H1 (cell line): ENCODE data around the gene GLRB. TPM values are rescaled to one million over a fixed set of nuclear protein-coding genes. Genes with fewer than 3 reads are reported as not detected.

Source experiments
- CTCF ChIA-PET: fragments of 300-600 bp; sonication (Branson Sonifier 250); formaldehyde crosslinking; loops from one replicate; lab custom pipeline; 2021; ENCODE audit not compliant: partially characterized antibody; lab: Charles Lee
- POLR2A ChIA-PET: fragments of 300-600 bp; sonication (Branson Sonifier 250); formaldehyde crosslinking; loops from one replicate; lab custom pipeline; 2021; ENCODE audit warnings: inconsistent platforms; ENCODE audit not compliant: partially characterized antibody; lab: Charles Lee
- DNase-seq, 2 experiments: peaks; one replicate each; pipeline versions ENCODE4 v3.0.0 to v3.0.0-alpha.2; 2010 to 2022; ENCODE audit warnings: low spot score in 2 of 2, low read depth in 1 of 2, mixed read lengths in 1 of 2
- FAIRE-seq: peaks from 2 replicates; lab custom pipeline; 2011; peaks lifted over from hg19 to GRCh38; lab: Jason Lieb, UNC
- H2AFZ ChIP-seq: 2 replicates; pipeline ENCODE4 v1.8.1; 2012; ENCODE audit warnings: low read length, inconsistent platforms
- H2AK5ac ChIP-seq: 2 replicates; pipeline ENCODE4 v1.6.1; 2013; ENCODE audit warnings: low read depth, low read length
- H2BK120ac ChIP-seq: replicated peaks from 2 replicates; pipeline ENCODE3; 2013; ENCODE audit warnings: low read depth, low read length, inconsistent platforms
- H2BK12ac ChIP-seq: 2 replicates; pipeline ENCODE4 v1.6.1; 2013; ENCODE audit warnings: low read depth, low read length
- H2BK15ac ChIP-seq: 2 replicates; pipeline ENCODE4 v1.6.1; 2013; ENCODE audit warnings: low read length
- H2BK20ac ChIP-seq: 2 replicates; pipeline ENCODE4 v1.6.1; 2013; ENCODE audit warnings: low read length
- H2BK5ac ChIP-seq: 2 replicates; pipeline ENCODE4 v1.6.1; 2013; ENCODE audit warnings: low read depth, low read length
- H3K14ac ChIP-seq: 2 replicates; pipeline ENCODE4 v1.6.1; 2013; ENCODE audit warnings: inconsistent platforms; ENCODE audit not compliant: insufficient read length
- H3K18ac ChIP-seq: 2 replicates; pipeline ENCODE4 v1.6.1; 2013; ENCODE audit warnings: low read length; ENCODE audit errors: extremely low read depth
- H3K23ac ChIP-seq: 2 replicates; pipeline ENCODE4 v1.6.1; 2013; ENCODE audit warnings: inconsistent platforms; ENCODE audit not compliant: insufficient read length
- H3K23me2 ChIP-seq: 2 replicates; pipeline ENCODE4 v1.6.1; 2013; ENCODE audit warnings: low read depth, low read length
- H3K27ac ChIP-seq: 2 replicates; pipeline ENCODE4 v1.6.1; 2011; ENCODE audit warnings: low read depth, low read length, inconsistent platforms
- H3K27me3 ChIP-seq, 4 experiments: replicated peaks in 1 of 4; 1 replicate in 1 of 4; 2 replicates in 3 of 4; pipeline versions ENCODE4 v1.6.1 to v1.8.1; 2011 to 2013; ENCODE audit warnings: low read length in 3 of 4, mild to moderate bottlenecking in 3 of 4, inconsistent platforms in 2 of 4, mixed read lengths in 2 of 4, moderate library complexity in 1 of 4; ENCODE audit not compliant: control insufficient read depth in 3 of 4, insufficient read depth in 3 of 4; ENCODE audit errors: extremely low read depth in 1 of 4
- H3K36me3 ChIP-seq, 4 experiments: 2 replicates each; pipeline versions ENCODE4 v1.6.1 to v1.8.1; 2011 to 2013; ENCODE audit warnings: mild to moderate bottlenecking in 4 of 4, low read length in 3 of 4, moderate library complexity in 2 of 4, control low read depth in 1 of 4, inconsistent platforms in 1 of 4; ENCODE audit not compliant: insufficient read depth in 4 of 4, control insufficient read depth in 2 of 4
- H3K4ac ChIP-seq: replicated peaks from 2 replicates; pipeline ENCODE3; 2013; ENCODE audit warnings: low read length, low read depth, mixed read lengths, inconsistent platforms; ENCODE audit not compliant: insufficient read length
- H3K4me1 ChIP-seq, 4 experiments: replicated peaks in 1 of 4; 1 replicate in 1 of 4; 2 replicates in 3 of 4; pipeline versions ENCODE4 v1.6.1 to v1.8.1; 2011 to 2013; ENCODE audit warnings: low read length in 3 of 4, inconsistent platforms in 2 of 4, mixed read lengths in 1 of 4; ENCODE audit not compliant: insufficient read depth in 4 of 4, control insufficient read depth in 3 of 4
- H3K4me2 ChIP-seq, 2 experiments: 2 replicates each; pipeline versions ENCODE4 v1.6.1 to v1.8.1; 2011 to 2013; ENCODE audit warnings: low read depth in 2 of 2, low read length in 2 of 2, control low read depth in 1 of 2, inconsistent platforms in 1 of 2, mild to moderate bottlenecking in 1 of 2; ENCODE audit not compliant: insufficient read depth in 1 of 2
- H3K4me3 ChIP-seq, 4 experiments: fragments of 200-600, 300-600 bp in 1 of 4; sonication (generic), shearing (Covaris generic), sonication (Bioruptor Twin) in 1 of 4; 2 replicates each; pipeline versions ENCODE4 v1.5.1 to v1.8.1; 2011 to 2016; ENCODE audit warnings: low read length in 4 of 4, low read depth in 3 of 4, control low read depth in 2 of 4, inconsistent platforms in 2 of 4, mild to moderate bottlenecking in 2 of 4, mixed read lengths in 1 of 4, moderate library complexity in 1 of 4; ENCODE audit not compliant: insufficient read depth in 2 of 4; ENCODE audit errors: extremely low read depth in 1 of 4
- H3K56ac ChIP-seq: replicated peaks from 2 replicates; pipeline ENCODE3; 2013; ENCODE audit warnings: low read depth, mild to moderate bottlenecking, mixed read lengths, low read length, inconsistent platforms; ENCODE audit not compliant: insufficient read length
- H3K79me1 ChIP-seq: 2 replicates; pipeline ENCODE4 v1.6.1; 2013; ENCODE audit warnings: low read depth, low read length, control low read depth
- H3K79me2 ChIP-seq, 2 experiments: 2 replicates each; pipeline versions ENCODE4 v1.6.1 to v1.8.1; 2012 to 2013; ENCODE audit warnings: low read length in 2 of 2, mild to moderate bottlenecking in 2 of 2, inconsistent platforms in 1 of 2; ENCODE audit not compliant: insufficient read depth in 2 of 2, control insufficient read depth in 1 of 2
- H3K9ac ChIP-seq, 4 experiments: replicated peaks in 1 of 4; 1 replicate in 1 of 4; 2 replicates in 3 of 4; pipeline versions ENCODE4 v1.6.1 to v1.8.1; 2011 to 2013; ENCODE audit warnings: low read depth in 3 of 4, low read length in 3 of 4, control low read depth in 2 of 4, mild to moderate bottlenecking in 2 of 4, moderate library complexity in 2 of 4, inconsistent platforms in 1 of 4; ENCODE audit errors: extremely low read depth in 1 of 4
- H3K9me3 ChIP-seq, 2 experiments: 2 replicates each; pipeline versions ENCODE4 v1.6.1 to v1.8.1; 2012 to 2013; ENCODE audit warnings: mild to moderate bottlenecking in 2 of 2, moderate library complexity in 2 of 2, control low read depth in 1 of 2, inconsistent platforms in 1 of 2, low read depth in 1 of 2, low read length in 1 of 2, mixed read lengths in 1 of 2; ENCODE audit not compliant: insufficient read depth in 2 of 2
- H4K20me1 ChIP-seq, 2 experiments: replicated peaks in 1 of 2; 2 replicates each; pipeline versions ENCODE3 to v1.8.1; 2011 to 2013; ENCODE audit warnings: inconsistent platforms in 2 of 2, low read length in 2 of 2, mild to moderate bottlenecking in 1 of 2; ENCODE audit not compliant: insufficient read depth in 2 of 2, control insufficient read depth in 1 of 2
- H4K5ac ChIP-seq: 2 replicates; pipeline ENCODE4 v1.6.1; 2013; ENCODE audit warnings: low read length, low read depth, mixed read lengths, inconsistent platforms; ENCODE audit not compliant: insufficient read length
- H4K8ac ChIP-seq: 2 replicates; pipeline ENCODE4 v1.8.0; 2013; ENCODE audit warnings: mild to moderate bottlenecking, moderate library complexity, low read length, inconsistent platforms; ENCODE audit not compliant: insufficient read depth; ENCODE audit errors: extremely low read depth
- H4K91ac ChIP-seq: replicated peaks from 2 replicates; pipeline ENCODE3; 2013; ENCODE audit warnings: low read length, mixed read lengths, inconsistent platforms; ENCODE audit not compliant: insufficient read length
- CREB1 ChIP-seq: IDR thresholded peaks from 2 replicates; pipeline ENCODE4 v1.6.1; 2012; ENCODE audit warnings: inconsistent platforms
- GTF2F1 ChIP-seq: IDR thresholded peaks from 2 replicates; pipeline ENCODE4 v1.6.1; 2012; ENCODE audit warnings: low read depth, low read length, improper control_type of control experiment, borderline replicate concordance
- JUN ChIP-seq: IDR thresholded peaks from 2 replicates; pipeline ENCODE4 v1.6.1; 2011; ENCODE audit warnings: low read depth, mild to moderate bottlenecking, improper control_type of control experiment, low read length
- NANOG ChIP-seq: IDR thresholded peaks from 2 replicates; pipeline ENCODE4 v1.6.1; 2011; ENCODE audit warnings: low read length, low read depth, mild to moderate bottlenecking, inconsistent platforms; ENCODE audit not compliant: insufficient read depth, poor library complexity, severe bottlenecking
- RAD21 ChIP-seq, 2 experiments: IDR thresholded peaks in 1 of 2; conservative IDR thresholded peaks in 1 of 2; 2 replicates each; pipeline ENCODE4 v1.6.1; 2011; ENCODE audit warnings: low read depth in 2 of 2, low read length in 2 of 2, improper control_type of control experiment in 1 of 2, inconsistent platforms in 1 of 2, mild to moderate bottlenecking in 1 of 2, moderate library complexity in 1 of 2
- SRF ChIP-seq: IDR thresholded peaks from 2 replicates; pipeline ENCODE4 v1.6.1; 2011; ENCODE audit warnings: mild to moderate bottlenecking, low read depth, low read length, moderate library complexity
- YY1 ChIP-seq: IDR thresholded peaks from 2 replicates; pipeline ENCODE4 v1.6.1; 2011; ENCODE audit warnings: low read depth, mild to moderate bottlenecking, low read length
- WGBS, 2 experiments: shearing (Covaris generic) in 1 of 2; methylation state at CpG; one replicate each; pipeline versions ENCODE4 v1.1.6 to v1.1.7; 2013 to 2015; ENCODE audit warnings: low lambda C conversion rate in 2 of 2, mixed read lengths in 2 of 2, inconsistent platforms in 1 of 2, low coverage in 1 of 2, missing lambda C conversion rate in 1 of 2; ENCODE audit not compliant: insufficient replicate concordance in 2 of 2, insufficient coverage in 1 of 2, insufficient read length in 1 of 2; ENCODE audit errors: extremely low coverage in 1 of 2, missing lambda C conversion rate in 1 of 2; 5-methylcytosine and 5-hydroxymethylcytosine counted together
- polyA plus RNA-seq, 7 experiments: library from polyadenylated mRNA; depleted of rRNA in 3 of 7; stranded (reverse) in 5 of 7; unstranded in 2 of 7; fragments of >200 nt in 5 of 7; fragments of 200-250 nt in 2 of 7; gene quantifications; 1 replicate in 5 of 7; 2 replicates in 1 of 7; 4 replicates in 1 of 7; pipeline versions ENCODE4 v1.2.1 to v1.2.3, GENCODE V29; 2011 to 2013; ENCODE audit warnings: missing spikeins in 2 of 7, mixed read lengths in 2 of 7
- total RNA-seq: library from RNA; stranded (reverse); fragmentation: NEBNext Ultra II Directional; extraction: Animal tissue kit (Norgen Biotek cat#: 25700); gene quantifications from 2 replicates; pipeline ENCODE4 v1.2.1, GENCODE V29; 2021
- TF ChIP-seq, protein P1 (sequence below), 3 experiments: IDR thresholded peaks; 1 replicate in 2 of 3; 2 replicates in 1 of 3; pipeline versions ENCODE4 v1.5.1 to v1.6.1; 2011; ENCODE audit warnings: low read length in 3 of 3, mild to moderate bottlenecking in 3 of 3, inconsistent platforms in 2 of 3, low read depth in 1 of 3, moderate library complexity in 1 of 3; ENCODE audit not compliant: insufficient read depth in 1 of 3; ENCODE audit errors: control extremely low read depth in 1 of 3
- TF ChIP-seq, protein P2 (sequence below): IDR thresholded peaks from 2 replicates; pipeline ENCODE4 v1.6.1; 2012; ENCODE audit warnings: inconsistent platforms

The GLRB gene
- total and polyA plus RNA-seq, 2 of the 8 experiments (the other 6 are each of a cell fraction or from before 2014, with no cell fraction given) = 0.33 to 1.1 TPM

DNA sequence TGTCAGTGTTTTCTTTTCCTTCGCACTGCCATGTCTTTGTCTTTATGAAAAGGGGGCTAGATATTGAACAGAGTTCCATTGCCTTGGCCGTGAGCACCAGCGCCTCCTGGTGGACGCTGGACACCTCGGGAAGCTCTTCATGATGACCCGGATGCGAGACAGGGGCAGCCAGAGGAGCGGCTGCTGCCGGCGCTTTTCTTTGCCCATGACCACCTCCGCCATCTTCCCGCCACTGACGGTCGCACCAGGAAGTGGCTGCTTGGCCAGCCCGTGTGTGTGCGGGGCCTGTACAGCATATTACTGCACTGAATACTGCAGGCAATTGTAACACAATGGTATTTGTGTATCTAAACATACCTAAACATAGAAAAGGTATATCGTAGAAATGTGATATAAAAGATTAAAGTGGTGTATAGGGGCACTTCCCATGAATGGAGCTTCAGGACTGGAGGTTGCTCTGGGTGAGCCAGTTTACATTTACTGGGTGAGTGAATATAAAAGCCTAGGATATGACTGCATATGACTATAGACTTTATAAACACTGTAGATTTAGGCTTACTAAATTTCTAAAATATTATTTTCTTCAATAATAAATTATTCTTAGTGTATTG, 128.8 kb downstream of the GLRB start:
- Histone ChIP-seq H3K27ac (no peak overlapping the region), H3K4me1 (no peaks in the 10 kb centered on the region), H3K14ac (no peak overlapping the region), H3K56ac (no peak overlapping the region), H3K9me3 (no peaks in the 10 kb centered on the region), H2BK15ac (no peak overlapping the region), H3K23ac (no peak overlapping the region), H2AK5ac (no peak overlapping the region), H3K9ac (no peak overlapping the region), H4K20me1 (no peaks in the 10 kb centered on the region), H2AFZ (no peak overlapping the region), H3K36me3 (no peaks in the 10 kb centered on the region), H3K4me2 (no peak overlapping the region), H2BK20ac (no peak overlapping the region), H2BK120ac (no peak overlapping the region), H2BK12ac (no peak overlapping the region), H3K4ac (no peak overlapping the region), H4K91ac (no peak overlapping the region), H3K79me1 (no peaks in the 10 kb centered on the region), H3K79me2 (no peaks in the 10 kb centered on the region), H3K27me3 (no peaks in the 10 kb centered on the region), H3K18ac (no peak overlapping the region), H4K5ac (no peak overlapping the region), H3K23me2 (no peaks in the 10 kb centered on the region), H2BK5ac (no peak overlapping the region), H4K8ac (no peak overlapping the region), H3K4me3 (no peak overlapping the region)
- DNase-seq (peak; percentile 49 to 82), FAIRE-seq (no peak)
- ChIA-PET CTCF (interaction anchor here (0.8 to 2.3 kb wide), 16 partner anchors 9 to 1002 kb away, joined by 3 to 9 read pairs (median 4); partner anchors contain the start of gene GRIA2), POLR2A (no interaction called here)
- WGBS, 2 experiments = 69% methylated on average over 17 of the region's 17 CpGs; no CpG with 5 or more reads in 1 of the 2 experiments
- TF ChIP-seq, protein P1, sequence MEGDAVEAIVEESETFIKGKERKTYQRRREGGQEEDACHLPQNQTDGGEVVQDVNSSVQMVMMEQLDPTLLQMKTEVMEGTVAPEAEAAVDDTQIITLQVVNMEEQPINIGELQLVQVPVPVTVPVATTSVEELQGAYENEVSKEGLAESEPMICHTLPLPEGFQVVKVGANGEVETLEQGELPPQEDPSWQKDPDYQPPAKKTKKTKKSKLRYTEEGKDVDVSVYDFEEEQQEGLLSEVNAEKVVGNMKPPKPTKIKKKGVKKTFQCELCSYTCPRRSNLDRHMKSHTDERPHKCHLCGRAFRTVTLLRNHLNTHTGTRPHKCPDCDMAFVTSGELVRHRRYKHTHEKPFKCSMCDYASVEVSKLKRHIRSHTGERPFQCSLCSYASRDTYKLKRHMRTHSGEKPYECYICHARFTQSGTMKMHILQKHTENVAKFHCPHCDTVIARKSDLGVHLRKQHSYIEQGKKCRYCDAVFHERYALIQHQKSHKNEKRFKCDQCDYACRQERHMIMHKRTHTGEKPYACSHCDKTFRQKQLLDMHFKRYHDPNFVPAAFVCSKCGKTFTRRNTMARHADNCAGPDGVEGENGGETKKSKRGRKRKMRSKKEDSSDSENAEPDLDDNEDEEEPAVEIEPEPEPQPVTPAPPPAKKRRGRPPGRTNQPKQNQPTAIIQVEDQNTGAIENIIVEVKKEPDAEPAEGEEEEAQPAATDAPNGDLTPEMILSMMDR (IDR thresholded peaks at IDR 0.05; ENCODE audit: control extremely low read depth in 1 of 3, insufficient read depth in 1 of 3, low read depth in 1 of 3, low read length in 3 of 3) = peak; percentile 69 to 81 (median 78)
- TF ChIP-seq NANOG (peak; percentile 12), JUN (no peak), GTF2F1 (no peak), SRF (no peak), CREB1 (no peak), RAD21 (IDR thresholded peaks at IDR 0.05 in 1 of 2, conservative IDR thresholded peaks at IDR 0.05 in 1 of 2; ENCODE audit: low read depth in 2 of 2, low read length in 2 of 2) (peak; percentile 60 to 72), YY1 (peak; percentile 75)
- TF ChIP-seq, protein P2, sequence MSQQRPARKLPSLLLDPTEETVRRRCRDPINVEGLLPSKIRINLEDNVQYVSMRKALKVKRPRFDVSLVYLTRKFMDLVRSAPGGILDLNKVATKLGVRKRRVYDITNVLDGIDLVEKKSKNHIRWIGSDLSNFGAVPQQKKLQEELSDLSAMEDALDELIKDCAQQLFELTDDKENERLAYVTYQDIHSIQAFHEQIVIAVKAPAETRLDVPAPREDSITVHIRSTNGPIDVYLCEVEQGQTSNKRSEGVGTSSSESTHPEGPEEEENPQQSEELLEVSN = 0 out of 2 replicates have a peak, but pooled peaks have one; percentile 29
